Endothelial cell of umbilical vein (primary cell): Measurements from ENCODE around the gene RNF186.

ENCODE experiments used
- CTCF ChIP-seq, 2 donors: IDR thresholded peaks; 1 replicate in 1 of 2; 2 replicates in 1 of 2; pipeline ENCODE4 v1.5.1; 2011; ENCODE audit warnings: low read length in 2 of 2, mild to moderate bottlenecking in 2 of 2, moderate library complexity in 2 of 2, control low read depth in 1 of 2, inconsistent platforms in 1 of 2, low read depth in 1 of 2; ENCODE audit not compliant: insufficient read depth in 1 of 2; ENCODE audit errors: extremely low read depth in 1 of 2
- EZH2 ChIP-seq: IDR thresholded peaks from 2 replicates; pipeline ENCODE4 v1.6.1; 2012; ENCODE audit warnings: borderline replicate concordance, low read depth, mild to moderate bottlenecking, moderate library complexity, low read length, inconsistent platforms; ENCODE audit not compliant: severe bottlenecking
- FOS ChIP-seq: IDR thresholded peaks from 2 replicates; pipeline ENCODE4 v1.6.1; 2011; ENCODE audit warnings: mild to moderate bottlenecking, low read length, moderate library complexity, borderline replicate concordance; ENCODE audit not compliant: insufficient read depth
- GATA2 ChIP-seq: IDR thresholded peaks from 2 replicates; pipeline ENCODE4 v1.7.0; 2011; ENCODE audit warnings: low read depth, mild to moderate bottlenecking, moderate library complexity, mixed read lengths, low read length; ENCODE audit not compliant: insufficient read length, insufficient read depth
- JUN ChIP-seq: IDR thresholded peaks from 2 replicates; pipeline ENCODE4 v1.6.1; 2011; ENCODE audit warnings: borderline replicate concordance, low read depth; ENCODE audit not compliant: insufficient read length, insufficient read depth
- MAX ChIP-seq: IDR thresholded peaks from 2 replicates; pipeline ENCODE4 v1.6.1; 2011; ENCODE audit not compliant: insufficient read depth, insufficient read length
- MYC ChIP-seq: IDR thresholded peaks from one replicate; pipeline ENCODE4 v1.6.1; 2011; ENCODE audit warnings: mild to moderate bottlenecking, low read depth, low read length
- POLR2A ChIP-seq: IDR thresholded peaks from 2 replicates; pipeline ENCODE4 v1.6.1; 2012; ENCODE audit warnings: low read depth, mild to moderate bottlenecking, control low read depth, low read length
- POLR2AphosphoS5 ChIP-seq: IDR thresholded peaks from 2 replicates; pipeline ENCODE4 v1.6.1; 2012; ENCODE audit warnings: low read depth, mild to moderate bottlenecking, control low read depth, low read length, moderate library complexity; ENCODE audit not compliant: insufficient read depth

- no peak for TF ChIP-seq CTCF (IDR thresholded peaks at IDR 0.05; ENCODE audit: extremely low read depth in 1 of 2, insufficient read depth in 1 of 2, low read depth in 1 of 2, low read length in 2 of 2)
- TF ChIP-seq MYC, result no peak
- TF ChIP-seq POLR2A, result no peak
- no peak for TF ChIP-seq EZH2
- no peak for TF ChIP-seq FOS
- TF ChIP-seq POLR2AphosphoS5, result no peak
- TF ChIP-seq MAX, result no peak
- no peak for TF ChIP-seq GATA2
- no peak for TF ChIP-seq JUN
Measured at GRCh38 chr1:19785660-19786059, 29.4 kb downstream of the RNF186 start.
